NCI-H345 treated with DMSO at 0.1 percent for 48 hours (cell line): ENCODE measurements around the gene PPP1R2B.
"Not testable (repeated sequence)": the region's sequence is repeated elsewhere in the genome, so short reads cannot be mapped to it uniquely, and the experiment has no call there.

Experiments used
- DNase-seq: peaks from one replicate; lab custom pipeline; 2025; ENCODE audit not compliant: unreplicated experiment; lab: John Stamatoyannopoulos, UW

Gene PPP1R2B

DNA sequence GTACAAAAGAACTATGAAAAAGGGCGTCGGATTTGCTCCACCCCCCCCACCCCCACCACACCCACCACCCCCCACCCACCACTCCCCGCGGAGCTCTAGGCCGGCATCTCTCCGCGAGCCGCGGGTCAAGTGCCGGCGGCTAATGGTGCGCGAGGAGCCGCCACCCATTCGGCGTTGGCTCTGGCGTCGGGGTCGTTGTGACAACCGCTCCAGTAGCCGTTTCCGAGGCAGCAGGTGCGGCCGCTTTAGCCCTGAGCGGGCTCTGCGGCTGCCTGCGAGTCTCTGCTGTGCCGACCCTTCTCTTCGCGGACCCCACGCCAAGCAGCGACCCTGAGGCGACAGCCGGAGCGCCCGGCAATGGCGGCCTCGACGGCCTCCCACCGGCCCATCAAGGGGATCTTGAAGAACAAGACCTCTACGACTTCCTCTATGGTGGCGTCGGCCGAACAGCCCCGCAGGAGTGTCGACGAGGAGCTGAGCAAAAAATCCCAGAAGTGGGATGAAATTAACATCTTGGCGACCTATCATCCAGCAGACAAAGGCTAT is at the start of gene PPP1R2B:
Gene PPP1R2B (plus strand): TSS at position 90 of the 546 bp plus-strand sequence. CDS start 268 bp downstream, at position 358.
- no peak for DNase-seq

DNA sequence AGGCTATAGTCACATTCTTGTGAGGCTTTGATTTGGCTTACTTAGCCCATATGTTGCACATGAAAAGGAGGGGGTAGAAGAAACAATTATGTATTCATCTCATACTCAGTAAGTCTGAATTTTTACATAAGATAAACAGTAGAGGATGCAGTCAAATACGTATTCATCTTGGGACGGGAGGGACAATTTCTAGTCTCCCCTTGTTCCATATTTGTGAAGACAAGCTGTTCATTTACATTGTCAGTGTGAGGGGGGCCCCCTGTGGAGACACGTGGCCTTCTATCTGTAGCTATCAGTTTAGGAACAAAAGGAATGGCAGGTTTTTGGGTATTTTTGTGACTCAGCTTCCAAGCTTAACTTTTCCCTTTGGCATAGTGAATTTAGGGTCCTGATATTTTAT is 49.2 kb upstream of the PPP1R2B start:
- DNase-seq, result no peak

DNA sequence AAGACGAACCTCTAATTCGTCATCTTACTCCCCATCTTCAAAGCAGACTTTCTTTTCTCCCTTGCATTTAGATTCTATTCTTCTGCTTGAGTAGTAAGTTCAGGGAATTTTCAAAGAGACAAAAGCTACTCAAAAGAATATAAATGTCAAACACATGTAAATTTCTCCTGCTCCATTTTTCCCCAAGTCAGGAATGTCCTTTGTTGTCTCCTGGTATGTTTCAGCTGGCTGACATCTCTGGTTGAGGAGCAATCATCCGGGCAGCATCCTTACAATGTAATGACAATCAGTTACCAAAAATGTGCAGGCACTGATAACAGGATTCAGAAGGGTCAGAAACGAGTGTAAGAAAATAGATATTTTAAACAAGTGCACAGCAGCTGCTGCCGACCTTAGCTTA is 47.6 kb upstream of the PPP1R2B start:
- no peak for DNase-seq

GRCh38 chr5:156803404-156803803 is 46.7 kb upstream of the PPP1R2B start:
- no peak for DNase-seq

DNA sequence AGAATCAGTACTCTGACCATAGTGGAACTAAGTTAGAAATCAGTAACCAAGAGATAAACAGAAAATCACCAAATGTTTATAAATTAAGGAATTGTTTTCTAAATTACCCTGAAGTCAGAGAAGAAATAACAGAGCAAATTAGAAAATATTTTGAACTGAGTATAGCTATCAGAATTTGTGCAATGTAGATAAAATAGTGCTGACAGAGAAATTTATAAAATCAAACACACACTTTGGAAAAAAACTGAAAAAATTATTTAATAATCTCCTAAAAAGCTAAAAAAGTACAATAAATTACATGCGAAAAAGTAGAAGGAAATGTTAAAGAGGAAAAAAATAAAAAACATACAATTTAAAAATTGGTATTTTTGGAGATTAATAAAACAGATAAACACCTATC is 37.1 kb upstream of the PPP1R2B start:
- DNase-seq, result no peak

- DNase-seq, result no peak
Observed at GRCh38 chr5:156815988-156816599, 34.0 kb upstream of the PPP1R2B start.

- no peak for DNase-seq
Observed at GRCh38 chr5:156819537-156819936, 30.6 kb upstream of the PPP1R2B start.

GRCh38 chr5:156819967-156820581 is 30.0 kb upstream of the PPP1R2B start:
- no peak for DNase-seq

- no peak for DNase-seq
Observed at GRCh38 chr5:156824241-156824640, 25.9 kb upstream of the PPP1R2B start.

DNA sequence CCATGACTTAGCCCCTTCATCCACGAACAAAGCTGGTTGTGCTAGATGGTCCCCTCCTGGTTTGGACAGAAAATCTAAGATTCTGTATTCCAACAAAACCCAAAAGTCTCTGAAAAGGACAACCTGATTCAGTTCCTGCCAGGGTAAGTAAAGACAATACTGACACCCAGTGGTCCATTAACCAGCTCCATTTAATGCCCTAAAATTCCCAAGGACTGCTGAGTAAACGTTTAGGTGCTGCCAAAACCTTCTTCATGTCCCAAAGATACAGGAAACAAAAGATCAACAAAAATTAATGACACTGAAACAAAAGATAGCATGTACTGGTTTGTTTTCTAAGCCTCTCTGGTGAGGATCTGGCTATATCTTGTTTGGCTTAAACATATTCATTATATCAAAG is 25.3 kb upstream of the PPP1R2B start:
- no peak for DNase-seq

DNA sequence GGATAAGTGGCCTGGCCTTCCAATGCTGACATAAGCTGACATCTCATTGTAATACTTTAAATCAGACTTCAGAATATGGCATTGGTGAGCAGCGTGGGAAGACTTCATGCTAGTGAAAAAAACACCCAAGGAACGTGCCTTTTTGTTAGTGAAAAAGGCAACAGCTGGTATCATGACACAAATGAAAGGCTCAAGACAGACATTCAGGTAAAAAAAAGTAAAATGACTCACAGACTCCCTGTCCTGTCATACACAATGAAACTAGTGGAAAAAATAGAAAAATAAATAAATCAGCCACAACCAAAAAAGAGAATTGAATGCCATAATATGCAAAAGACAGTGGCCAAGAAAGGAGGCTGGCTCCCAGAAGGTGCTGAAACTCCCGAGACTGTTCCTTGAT is 24.4 kb upstream of the PPP1R2B start:
- no peak for DNase-seq

GRCh38 chr5:156826150-156826549 is 23.9 kb upstream of the PPP1R2B start:
- no peak for DNase-seq

DNA sequence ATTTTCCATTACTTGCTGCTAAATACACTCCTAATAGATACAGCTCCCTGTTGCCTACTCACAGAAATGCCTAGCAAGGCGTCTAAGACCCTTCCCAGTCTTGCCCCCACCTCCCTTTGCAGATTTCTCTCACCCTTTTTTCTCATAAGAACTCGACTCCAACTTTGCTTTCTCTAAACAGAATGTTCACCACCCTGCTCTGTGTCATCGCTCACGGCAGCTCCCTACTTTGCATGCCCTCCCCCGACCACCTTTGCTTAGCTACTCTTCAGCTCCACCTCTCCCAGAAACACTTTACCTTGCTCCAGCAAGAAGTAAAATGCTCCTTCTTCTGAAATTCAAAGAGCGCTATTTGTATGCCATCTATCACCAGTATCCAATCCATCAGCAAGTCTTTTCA is 15.2 kb upstream of the PPP1R2B start:
- no peak for DNase-seq

GRCh38 chr5:156835905-156836304 is 14.2 kb upstream of the PPP1R2B start:
- DNase-seq, result no peak

DNA sequence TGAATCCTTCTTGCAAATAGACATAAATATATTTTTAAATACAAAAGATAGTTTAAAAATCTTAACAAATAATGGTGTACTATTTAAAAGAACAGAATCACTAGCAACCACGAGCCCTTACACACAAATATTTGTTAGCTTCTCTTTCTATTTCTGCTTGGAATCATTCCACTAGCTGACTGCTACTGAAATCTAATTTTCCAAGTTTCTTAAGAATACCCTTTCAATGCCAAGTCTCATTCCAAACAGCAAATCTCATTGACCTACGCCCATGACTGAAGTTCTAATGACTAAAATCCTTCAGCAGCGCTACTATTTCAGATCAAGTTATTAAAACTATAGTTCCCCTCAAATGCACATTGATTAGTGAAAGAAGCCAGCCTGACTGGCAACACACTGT is 13.2 kb upstream of the PPP1R2B start:
- DNase-seq, result no peak

GRCh38 chr5:156838961-156839360 is 11.1 kb upstream of the PPP1R2B start:
- no peak for DNase-seq

- DNase-seq, result no peak
Observed at GRCh38 chr5:156841737-156842136, 8.4 kb upstream of the PPP1R2B start.

- no peak for DNase-seq
Observed at GRCh38 chr5:156846914-156847313, 3.2 kb upstream of the PPP1R2B start.

- not testable (repeated sequence) for DNase-seq
Observed at GRCh38 chr5:156848447-156848846, 1.6 kb upstream of the PPP1R2B start.

DNA sequence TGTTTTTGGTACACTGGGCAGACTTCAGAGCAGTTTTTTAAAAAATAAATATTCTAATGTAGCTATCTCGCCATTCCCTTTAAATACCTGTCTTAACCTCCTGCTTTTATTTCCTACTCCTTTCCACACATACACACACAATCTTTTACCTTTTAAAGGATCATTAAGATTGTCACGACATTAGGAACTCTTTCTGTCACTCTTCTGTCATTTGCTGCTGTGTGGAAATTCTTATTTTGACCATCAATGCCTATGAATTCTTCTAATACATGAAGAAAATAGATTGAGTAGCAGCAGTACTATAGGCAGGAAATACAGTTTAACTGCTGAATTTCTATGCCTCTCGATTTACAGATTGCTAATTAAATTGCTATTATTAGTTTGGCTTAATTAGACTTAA is 1.8 kb downstream of the PPP1R2B start:
- no peak for DNase-seq

GRCh38 chr5:156853055-156853454 is 3.0 kb downstream of the PPP1R2B start:
- not testable (repeated sequence) for DNase-seq

DNA sequence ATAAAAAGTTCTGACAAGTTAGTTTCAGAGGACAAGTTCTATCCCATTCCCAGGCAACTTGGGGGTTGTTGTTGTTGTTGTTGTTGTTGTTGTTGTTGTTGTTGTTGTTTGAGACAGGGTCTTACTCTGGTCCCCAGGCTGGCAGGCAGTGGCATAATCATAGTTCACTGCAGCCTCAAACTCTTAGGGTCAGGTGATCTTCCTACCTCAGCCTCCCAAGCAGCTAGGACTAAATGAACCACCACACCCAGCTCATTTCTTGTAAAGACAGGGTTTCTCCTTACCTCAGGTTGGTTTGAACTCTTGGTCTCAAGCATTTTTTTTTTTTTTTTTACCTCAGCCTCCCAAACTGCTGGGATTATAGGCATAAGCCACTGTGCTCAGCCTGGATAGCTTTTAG is 15.3 kb downstream of the PPP1R2B start:
- no peak for DNase-seq

DNA sequence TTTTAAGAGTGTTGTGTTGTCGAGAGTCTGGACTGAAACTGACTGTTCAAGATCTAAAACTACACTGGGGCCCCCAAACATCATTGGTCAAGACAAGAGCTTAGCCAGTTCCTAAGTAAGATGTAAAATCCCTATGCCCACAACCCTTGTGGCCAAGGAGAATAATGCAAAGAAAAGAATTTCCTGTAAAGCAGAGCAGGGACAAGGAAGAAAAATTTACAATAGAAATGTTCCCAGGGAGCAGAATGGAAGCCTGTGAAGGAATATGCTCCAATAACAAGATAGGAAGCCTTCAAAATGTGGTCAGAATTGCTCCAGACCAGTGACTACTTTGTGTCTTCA is 20.4 kb downstream of the PPP1R2B start:
- DNase-seq, result no peak
